Vagina (tissue), 2 donors: ENCODE data around the gene ADAMTS9. TPM values are rescaled to one million over a fixed set of nuclear protein-coding genes. Genes with fewer than 3 reads are reported as not detected.

Source experiments
- DNase-seq, 2 donors: peaks; one replicate each; pipeline ENCODE4 v3.0.0-alpha.2; 2017; ENCODE audit errors: extremely low spot score in 2 of 2
- H3K27ac ChIP-seq: fragments of 200-600 bp; sonication (generic); one replicate; pipeline ENCODE4 v1.5.1; 2019
- H3K27me3 ChIP-seq: fragments of 200-600 bp; sonication (generic); one replicate; pipeline ENCODE4 v1.5.1; 2019
- H3K36me3 ChIP-seq, 2 donors: fragments of 200-600 bp; sonication (generic); one replicate each; pipeline ENCODE4 v1.5.1; 2017 to 2019
- H3K4me1 ChIP-seq: fragments of 200-600 bp; sonication (generic); one replicate; pipeline ENCODE4 v1.5.1; 2019
- H3K4me3 ChIP-seq, 2 donors: fragments of 200-600 bp; sonication (generic); 1 replicate in 1 of 2; 2 replicates in 1 of 2; pipeline ENCODE4 v1.5.1; 2016 to 2019
- H3K9me3 ChIP-seq: fragments of 200-600 bp; sonication (generic); one replicate; pipeline ENCODE4 v1.5.1; 2019
- CTCF ChIP-seq, 3 experiments: fragments of 450-650 bp in 2 of 3; fragments of 200-600 bp in 1 of 3; sonication (generic) in 1 of 3; IDR thresholded peaks; one replicate each; pipeline ENCODE4 v1.5.1; 2017 to 2019; ENCODE audit warnings: antibody characterized with exemption in 3 of 3, mild to moderate bottlenecking in 2 of 3, moderate library complexity in 2 of 3
- POLR2A ChIP-seq, 2 donors: fragments of 450-650 bp; IDR thresholded peaks; one replicate each; pipeline ENCODE4 v1.6.1; 2017; ENCODE audit warnings: antibody characterized with exemption in 2 of 2, mild to moderate bottlenecking in 2 of 2, moderate library complexity in 2 of 2
- POLR2AphosphoS5 ChIP-seq, 2 donors: sonication (generic); formaldehyde crosslinking; IDR thresholded peaks; one replicate each; pipeline ENCODE4 v1.9.0; 2017; ENCODE audit warnings: antibody characterized with exemption in 2 of 2, mild to moderate bottlenecking in 2 of 2, low read depth in 1 of 2; ENCODE audit not compliant: insufficient read depth in 1 of 2
- intact Hi-C: fragments of 100-400 bp; cut with DNase I; formaldehyde crosslinking; loops from one replicate; pipeline ENCODE4 v1.15.1; 2023
- total RNA-seq: library from RNA; depleted of rRNA; stranded (reverse); fragments of >200 nt; gene quantifications from one replicate; pipeline ENCODE4 v1.2.3, GENCODE V29; 2016

Gene ADAMTS9
- total RNA-seq, 1 donor from 2014 or later = 118 TPM

- TF ChIP-seq POLR2AphosphoS5 (IDR thresholded peaks at IDR 0.05; ENCODE audit: insufficient read depth in 1 of 2, low read depth in 1 of 2) = no peak
- TF ChIP-seq CTCF (IDR thresholded peaks at IDR 0.05) = no peak
- peaks cover 0 to 6% of the 10 kb centered on the region in 2 donors for H3K36me3 ChIP-seq
- no peak overlapping the region for H3K4me3 ChIP-seq
- no peak for DNase-seq
- intact Hi-C loops = no loop called here
- peak overlapping the region; percentile 10 for H3K27ac ChIP-seq
- no peaks in the 10 kb centered on the region for H3K27me3 ChIP-seq
- H3K4me1 ChIP-seq = peaks cover 9% of the 10 kb centered on the region
- H3K9me3 ChIP-seq = no peaks in the 10 kb centered on the region
Observed at GRCh38 chr3:64674591-64675076, 13.2 kb downstream of the ADAMTS9 start.

GRCh38 chr3:64673159-64673715, 14.6 kb downstream of the ADAMTS9 start:
- Histone ChIP-seq H3K27me3 (no peaks in the 10 kb centered on the region), H3K4me3 (no peak overlapping the region), H3K36me3 (no peaks in the 10 kb centered on the region), H3K9me3 (no peaks in the 10 kb centered on the region), H3K4me1 (peaks cover 9% of the 10 kb centered on the region), H3K27ac (no peak overlapping the region)
- TF ChIP-seq POLR2A (IDR thresholded peaks at IDR 0.05) (no peak), POLR2AphosphoS5 (IDR thresholded peaks at IDR 0.05; ENCODE audit: insufficient read depth in 1 of 2, low read depth in 1 of 2) (no peak), CTCF (IDR thresholded peaks at IDR 0.05) (no peak)
- DNase-seq = no peak
- intact Hi-C loops = no loop called here

GRCh38 chr3:64668582-64669510, 19.0 kb downstream of the ADAMTS9 start:
- Histone ChIP-seq H3K27ac (peak overlapping the region; percentile 12), H3K9me3 (no peaks in the 10 kb centered on the region), H3K4me1 (peaks cover 15% of the 10 kb centered on the region), H3K4me3 (no peak overlapping the region), H3K27me3 (no peaks in the 10 kb centered on the region), H3K36me3 (no peaks in the 10 kb centered on the region)
- no peak for DNase-seq
- TF ChIP-seq POLR2AphosphoS5 (IDR thresholded peaks at IDR 0.05; ENCODE audit: insufficient read depth in 1 of 2, low read depth in 1 of 2) (no peak), POLR2A (IDR thresholded peaks at IDR 0.05) (no peak), CTCF (IDR thresholded peaks at IDR 0.05) (no peak)
- intact Hi-C loops = no loop called here

- Histone ChIP-seq H3K4me1 (peaks cover 15% of the 10 kb centered on the region), H3K27ac (peak overlapping the region; percentile 15), H3K4me3 (no peak overlapping the region), H3K27me3 (no peaks in the 10 kb centered on the region), H3K9me3 (no peaks in the 10 kb centered on the region), H3K36me3 (no peaks in the 10 kb centered on the region)
- intact Hi-C loops = no loop called here
- no peak for DNase-seq
- TF ChIP-seq POLR2A (IDR thresholded peaks at IDR 0.05) (no peak), POLR2AphosphoS5 (IDR thresholded peaks at IDR 0.05; ENCODE audit: insufficient read depth in 1 of 2, low read depth in 1 of 2) (no peak), CTCF (IDR thresholded peaks at IDR 0.05) (no peak)
Observed at GRCh38 chr3:64667887-64668581, 19.8 kb downstream of the ADAMTS9 start.
